GM11168 (cell line): ENCODE data around the gene LRIT2.

Experiments used
- in situ Hi-C: fragments of 300-500 bp; cut with MboI; formaldehyde crosslinking; loops from one replicate; pipeline ENCODE4 v1.12.0; 2022; ENCODE audit warnings: low sequenced_read_pairs; ENCODE audit not compliant: unreplicated experiment

Gene LRIT2

DNA sequence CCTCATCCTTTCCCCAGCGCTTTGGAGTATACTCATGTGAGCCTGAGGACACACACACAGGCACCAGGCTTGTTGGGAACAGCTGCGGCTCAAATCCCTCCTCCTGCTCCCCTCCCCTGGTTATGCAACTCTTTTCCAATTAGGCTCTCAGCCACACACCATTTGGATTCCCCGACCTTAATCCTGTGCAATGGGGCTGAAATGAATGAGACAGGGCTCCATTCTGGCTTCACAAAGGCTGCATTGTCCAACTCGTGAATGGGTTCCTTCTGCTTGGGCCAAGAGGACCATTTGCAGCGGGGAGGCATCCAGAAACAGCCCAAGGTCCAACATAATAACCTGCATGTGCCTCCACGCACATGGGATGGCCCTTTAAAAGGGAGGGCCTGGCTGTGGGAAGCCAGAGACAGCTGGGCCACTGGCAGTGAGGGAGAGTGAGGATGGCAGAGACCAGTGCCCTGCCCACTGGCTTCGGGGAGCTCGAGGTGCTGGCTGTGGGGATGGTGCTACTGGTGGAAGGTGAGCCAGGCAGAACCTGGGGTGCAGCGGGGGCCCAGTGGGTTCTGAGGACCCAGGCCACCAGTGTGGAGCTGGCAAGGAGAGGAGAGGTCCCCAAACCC, 19.4 kb upstream of the LRIT2 start, which contains the start of gene RGR:
RGR (plus strand) TSS at position 403 of the 620 bp plus-strand sequence; CDS start at position 441, 38 bp downstream.
- in situ Hi-C loops = no loop called here

DNA sequence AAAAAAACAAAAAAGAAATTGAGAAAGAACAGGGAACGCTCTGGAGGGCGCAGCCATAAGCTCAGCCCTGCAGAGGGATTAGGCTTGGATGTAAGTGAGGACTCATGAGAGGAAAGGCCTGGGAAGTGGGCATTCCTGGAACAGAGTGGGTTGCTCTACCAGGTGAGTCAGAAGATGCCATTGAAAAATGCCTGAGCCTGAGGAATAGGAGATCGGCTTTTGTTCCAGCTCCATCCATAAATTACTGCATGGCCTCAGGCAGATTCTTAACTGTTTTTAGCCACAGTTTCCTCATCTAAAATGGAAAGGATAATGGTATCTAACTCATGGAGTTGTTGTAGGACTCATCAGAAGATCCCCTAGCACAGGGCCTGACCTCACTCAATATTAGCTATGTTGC, 18.4 kb upstream of the LRIT2 start:
- in situ Hi-C loops = no loop called here

GRCh38 chr10:84241185-84241790, 15.9 kb upstream of the LRIT2 start, which contains the start of gene LRIT1:
Gene LRIT1, minus strand, starts transcription at chr10:84241546. Its CDS starts 107 bp downstream, at chr10:84241439.
- in situ Hi-C loops = no loop called here

- in situ Hi-C loops = no loop called here
Measured at GRCh38 chr10:84238909-84239308, 13.6 kb upstream of the LRIT2 start.

DNA sequence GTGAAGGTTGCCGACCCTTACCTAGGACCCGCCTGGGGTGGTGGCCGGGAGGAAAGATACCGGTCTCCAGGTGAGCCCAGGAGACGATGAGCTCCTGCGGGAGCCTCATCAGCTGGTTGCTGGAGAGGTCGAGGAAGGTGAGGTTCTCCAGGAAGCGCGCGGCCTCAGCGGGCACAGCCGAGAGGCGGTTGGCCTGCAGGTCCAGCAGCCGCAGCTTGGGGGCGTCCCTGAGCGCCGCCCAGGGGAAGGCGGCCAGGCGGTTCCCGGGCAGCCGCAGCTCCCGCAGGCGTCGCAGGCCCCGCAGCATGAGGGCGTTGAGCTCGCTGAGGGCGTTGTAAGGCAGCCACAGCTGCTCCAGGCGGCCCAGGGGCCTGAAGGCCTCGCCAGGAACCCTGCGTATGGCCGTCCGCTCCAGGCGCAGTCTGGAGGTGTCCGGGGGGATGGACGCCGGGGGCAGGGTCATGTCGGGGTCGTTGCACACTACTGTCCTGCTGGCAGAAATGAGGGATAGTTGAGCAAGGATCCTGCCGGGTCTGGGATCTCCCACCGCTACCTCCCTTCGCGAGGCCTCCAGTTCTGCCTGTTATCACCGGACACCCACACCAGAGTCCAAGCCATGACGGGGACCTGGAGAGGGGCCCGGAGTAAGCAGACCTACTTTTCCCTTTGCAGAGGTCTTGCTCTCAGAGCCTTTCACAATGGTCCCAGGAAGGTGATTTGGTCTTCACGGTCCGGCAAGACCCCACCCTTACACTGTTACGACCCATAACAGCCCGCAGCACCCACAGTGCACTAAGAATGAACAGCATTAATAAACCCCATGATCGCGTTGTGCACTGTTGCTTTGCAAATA, 12.1 kb upstream of the LRIT2 start:
- in situ Hi-C loops = no loop called here

DNA sequence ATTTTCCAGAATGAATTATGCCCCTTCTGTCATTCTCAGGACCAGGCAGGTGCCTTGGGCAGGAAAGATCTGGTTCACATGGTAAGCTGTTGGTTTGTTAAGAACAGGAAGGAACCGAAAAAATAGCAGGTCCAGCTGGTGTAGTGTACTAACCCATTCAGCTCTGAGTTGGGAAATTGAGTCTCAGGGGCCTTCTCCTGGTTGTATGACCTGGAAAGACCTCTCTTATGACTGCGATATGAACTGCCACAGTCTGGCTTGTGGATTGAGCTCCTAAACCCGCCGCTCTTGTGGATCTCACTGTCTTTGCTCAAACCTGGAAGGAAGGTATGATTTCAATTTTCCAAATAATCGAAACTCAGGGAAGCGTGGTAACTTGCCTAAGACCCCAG, 11.5 kb upstream of the LRIT2 start:
- in situ Hi-C loops = no loop called here

GRCh38 chr10:84235096-84235495, 9.8 kb upstream of the LRIT2 start:
- in situ Hi-C loops = no loop called here

DNA sequence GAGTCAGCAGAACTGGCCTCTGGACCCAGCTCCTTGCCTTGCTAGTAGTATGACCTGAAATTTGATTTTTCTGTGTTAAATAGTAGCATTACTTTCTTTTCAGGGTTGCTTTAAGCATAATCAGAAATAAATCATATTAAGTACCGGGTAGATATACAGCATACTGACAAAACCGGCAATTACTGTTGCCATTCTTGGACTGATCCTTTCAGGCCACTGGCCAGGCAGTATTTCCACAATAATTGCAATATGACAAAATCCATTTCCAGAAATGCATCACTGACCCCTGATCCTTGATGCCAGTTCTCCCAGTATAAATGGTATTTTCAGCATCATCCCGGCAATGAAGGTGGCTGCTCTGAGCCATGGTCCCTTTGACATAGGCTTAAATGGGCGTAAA, 9.1 kb upstream of the LRIT2 start:
- in situ Hi-C loops = no loop called here

- in situ Hi-C loops = no loop called here
Measured at GRCh38 chr10:84233940-84234339, 8.6 kb upstream of the LRIT2 start.

DNA sequence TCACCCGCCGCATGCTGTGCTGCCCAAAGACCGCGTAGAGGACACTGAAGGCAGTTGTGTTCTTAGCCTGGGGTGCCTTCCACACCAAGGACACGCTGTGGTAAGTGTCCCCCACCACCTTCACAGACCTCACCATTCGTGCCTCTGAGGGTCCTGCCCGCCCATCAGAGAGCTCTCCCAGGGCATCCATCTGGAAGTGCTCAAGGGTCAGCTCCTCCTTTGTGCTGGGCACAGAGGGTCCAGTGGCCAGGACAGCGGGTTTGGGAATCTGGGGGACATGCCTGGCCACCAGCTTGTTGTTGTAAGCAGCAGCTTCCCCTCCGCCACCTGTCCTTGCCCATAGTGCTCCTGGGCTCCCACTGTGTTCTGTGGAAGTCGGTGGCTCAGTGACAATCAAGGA, 7.0 kb upstream of the LRIT2 start:
- in situ Hi-C loops = no loop called here

- in situ Hi-C loops = no loop called here
Measured at GRCh38 chr10:84230359-84230758, 5.0 kb upstream of the LRIT2 start.

DNA sequence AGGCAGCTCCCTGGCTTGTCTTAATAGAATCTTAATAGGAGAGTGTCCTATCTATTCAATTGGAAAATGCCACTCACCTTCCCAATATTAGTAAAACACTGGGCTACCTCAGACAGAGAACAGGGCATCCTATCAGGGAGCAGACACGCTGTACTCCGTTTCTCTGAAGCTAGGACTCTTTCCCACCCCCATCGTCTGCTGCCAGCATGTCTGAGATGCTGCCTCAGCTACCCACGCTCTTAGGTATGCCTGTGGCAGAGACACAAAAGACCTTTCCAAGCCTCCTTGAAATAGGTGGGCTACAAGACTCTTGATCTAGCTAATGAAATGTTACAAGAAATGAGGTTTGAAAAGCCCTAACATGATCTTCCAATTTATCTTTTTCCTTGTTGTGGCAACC, 2.5 kb upstream of the LRIT2 start:
- in situ Hi-C loops = no loop called here

- in situ Hi-C loops = no loop called here
Measured at GRCh38 chr10:84226616-84227015, 1.3 kb upstream of the LRIT2 start.

- in situ Hi-C loops = no loop called here
Measured at GRCh38 chr10:84224411-84225028, 824 bp downstream of the LRIT2 start.

- in situ Hi-C loops = no loop called here
Measured at GRCh38 chr10:84221916-84222315, 3.4 kb downstream of the LRIT2 start.

DNA sequence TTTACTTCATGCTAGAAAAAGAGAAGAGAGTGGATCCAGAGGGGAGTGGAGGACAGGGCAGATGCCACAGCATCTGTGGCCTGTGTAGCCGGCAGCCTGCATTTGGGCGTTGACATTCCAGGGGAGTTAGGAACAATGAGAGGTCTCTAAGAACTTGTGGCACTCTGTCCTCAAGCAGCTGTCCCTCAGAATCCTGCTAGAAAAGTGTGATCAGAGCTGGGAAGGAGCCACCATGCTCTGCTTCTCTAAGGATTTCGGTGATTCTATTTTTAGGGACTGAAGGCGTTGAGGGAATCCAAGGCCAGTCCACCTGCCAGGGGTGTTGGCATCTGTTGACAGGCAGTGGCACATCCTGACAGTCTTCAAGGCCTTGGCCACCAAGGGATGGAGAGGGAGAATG, 7.6 kb downstream of the LRIT2 start:
- in situ Hi-C loops = loop anchor here (10.0 kb wide), 1 partner anchor 73 kb away; no protein-coding TSS in a partner anchor

DNA sequence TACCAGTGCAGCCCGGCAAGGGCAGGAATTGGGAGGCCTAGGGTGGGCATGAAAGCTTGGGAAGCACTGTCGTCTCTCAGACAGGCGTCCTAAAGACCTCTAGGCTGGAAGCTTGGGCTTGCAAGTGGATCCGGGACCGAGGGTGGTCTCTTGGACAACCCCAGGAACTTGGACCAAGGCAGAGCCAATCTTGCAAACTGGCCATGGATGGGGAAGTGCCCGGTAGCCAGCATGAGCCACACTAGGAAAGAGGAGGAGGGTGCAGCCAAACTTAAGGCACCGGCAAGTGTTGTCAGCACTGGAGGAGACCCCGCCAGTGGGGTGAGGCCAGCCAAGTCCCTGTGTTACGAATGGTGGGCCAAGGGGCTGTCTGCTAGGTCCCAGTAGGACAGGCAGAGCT, 8.5 kb downstream of the LRIT2 start:
- in situ Hi-C loops = loop anchor here (10.0 kb wide), 1 partner anchor 72 kb away; no protein-coding TSS in a partner anchor

- in situ Hi-C loops = loop anchor here (10.0 kb wide), 1 partner anchor 70 kb away; no protein-coding TSS in a partner anchor
Measured at GRCh38 chr10:84214612-84215235, 10.6 kb downstream of the LRIT2 start.

GRCh38 chr10:84214046-84214572, 11.2 kb downstream of the LRIT2 start:
- in situ Hi-C loops = loop anchor here (10.0 kb wide), 1 partner anchor 69 kb away; no protein-coding TSS in a partner anchor

DNA sequence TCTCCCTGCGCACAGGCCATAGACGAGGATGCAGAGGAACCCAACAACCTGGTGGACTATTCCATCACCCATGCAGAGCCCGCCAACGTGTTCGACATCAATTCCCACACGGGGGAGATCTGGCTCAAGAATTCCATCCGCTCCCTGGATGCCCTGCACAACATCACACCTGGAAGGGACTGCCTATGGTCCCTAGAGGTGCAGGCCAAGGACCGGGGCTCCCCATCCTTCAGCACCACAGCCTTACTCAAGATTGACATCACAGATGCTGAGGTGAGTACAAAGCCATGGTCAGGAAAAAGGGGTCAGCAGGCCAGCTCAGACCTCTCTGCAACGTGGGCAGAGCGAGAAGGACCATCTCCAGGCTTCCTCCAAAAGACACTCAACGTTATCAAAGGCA, 12.3 kb downstream of the LRIT2 start:
- in situ Hi-C loops = loop anchor here (10.0 kb wide), 1 partner anchor 68 kb away; no protein-coding TSS in a partner anchor
